Gastroesophageal sphincter (tissue), 4 donors: Measurements from ENCODE around the gene CNKSR3. TPM values are rescaled to one million over a fixed set of nuclear protein-coding genes. Genes with fewer than 3 reads are reported as not detected.
"Not testable (repeated sequence)": the region's sequence is repeated elsewhere in the genome, so short reads cannot be mapped to it uniquely, and the experiment has no call there.

Experiments used
- ATAC-seq: fragments of 150-250 bp; one replicate; pipeline ENCODE4 v1.9.1; 2016; ENCODE audit warnings: mild to moderate bottlenecking, moderate library complexity
- H3K27ac ChIP-seq, 4 donors: fragments of 200-600 bp; sonication (generic) in 3 of 4; 1 replicate in 3 of 4; 2 replicates in 1 of 4; pipeline ENCODE4 v1.5.1; 2016 to 2019
- H3K27me3 ChIP-seq: fragments of 200-600 bp; sonication (generic); one replicate; pipeline ENCODE4 v1.5.1; 2019
- H3K36me3 ChIP-seq, 2 donors: fragments of 200-600 bp; sonication (generic); one replicate each; pipeline ENCODE4 v1.5.1; 2019; ENCODE audit warnings: control low read depth in 1 of 2
- H3K4me1 ChIP-seq, 3 donors: fragments of 200-600 bp; sonication (generic); 1 replicate in 2 of 3; 2 replicates in 1 of 3; pipeline ENCODE4 v1.5.1; 2016 to 2019; ENCODE audit warnings: control low read depth in 2 of 3
- H3K4me3 ChIP-seq, 2 donors: fragments of 200-600 bp; sonication (generic); one replicate each; pipeline ENCODE4 v1.5.1; 2019; ENCODE audit warnings: mild to moderate bottlenecking in 1 of 2, moderate library complexity in 1 of 2
- H3K9me3 ChIP-seq, 3 donors: fragments of 200-600 bp; sonication (generic); one replicate each; pipeline ENCODE4 v1.5.1; 2017 to 2019; ENCODE audit warnings: control low read depth in 2 of 3
- CTCF ChIP-seq, 4 experiments: fragments of 200-600 bp in 2 of 4; fragments of 450-650 bp in 2 of 4; sonication (generic) in 1 of 4; IDR thresholded peaks; one replicate each; pipeline ENCODE4 v1.5.1; 2017 to 2019; ENCODE audit warnings: antibody characterized with exemption in 4 of 4, mild to moderate bottlenecking in 2 of 4, moderate library complexity in 2 of 4
- EP300 ChIP-seq: sonication (generic); formaldehyde crosslinking; IDR thresholded peaks from one replicate; pipeline ENCODE4 v1.6.1; 2017; ENCODE audit warnings: antibody characterized with exemption, mild to moderate bottlenecking
- POLR2A ChIP-seq, 2 donors: fragments of 450-650 bp; IDR thresholded peaks; one replicate each; pipeline ENCODE4 v1.6.1; 2017; ENCODE audit warnings: antibody characterized with exemption in 2 of 2, mild to moderate bottlenecking in 2 of 2, moderate library complexity in 1 of 2
- POLR2AphosphoS5 ChIP-seq: sonication (generic); formaldehyde crosslinking; IDR thresholded peaks from one replicate; pipeline ENCODE4 v1.6.1; 2017; ENCODE audit warnings: antibody characterized with exemption
- WGBS, 2 donors: methylation state at CpG; one replicate each; pipeline ENCODE4 v1.1.5; 2018; ENCODE audit warnings: low coverage in 1 of 2; 5-methylcytosine and 5-hydroxymethylcytosine counted together
- total RNA-seq, 4 donors: library from RNA; depleted of rRNA; stranded (reverse); fragments of >200 nt; gene quantifications; one replicate each; pipeline ENCODE4 v1.1.0, GENCODE V29; 2016

The CNKSR3 gene
- total RNA-seq, 4 donors from 2014 or later = 12.9 to 28.9 (median 16.0) TPM

- no peak for ATAC-seq
- Histone ChIP-seq H3K4me1 (no peaks in the 10 kb centered on the region), H3K4me3 (no peak overlapping the region), H3K27ac (no peak overlapping the region), H3K9me3 (no peaks in the 10 kb centered on the region), H3K27me3 (no peaks in the 10 kb centered on the region), H3K36me3 (no peaks in the 10 kb centered on the region)
- 76% methylated on average over 6 of the region's 7 CpGs; no CpG with 5 or more reads in 1 of the 2 donors for WGBS, 2 donors
- no peak for TF ChIP-seq POLR2A (IDR thresholded peaks at IDR 0.05)
- no peak for TF ChIP-seq CTCF (IDR thresholded peaks at IDR 0.05)
- no peak for TF ChIP-seq POLR2AphosphoS5
- no peak for TF ChIP-seq EP300
Observed at GRCh38 chr6:154521412-154521811, 10.9 kb upstream of the CNKSR3 start.

GRCh38 chr6:154520280-154520679 is 9.8 kb upstream of the CNKSR3 start:
- Histone ChIP-seq H3K9me3 (no peaks in the 10 kb centered on the region), H3K4me1 (no peaks in the 10 kb centered on the region), H3K27ac (no peak overlapping the region), H3K36me3 (no peaks in the 10 kb centered on the region), H3K27me3 (no peaks in the 10 kb centered on the region), H3K4me3 (no peak overlapping the region)
- 55 to 74% methylated on average over 3 to 5 of the region's 5 CpGs for WGBS, 2 donors
- no peak for ATAC-seq
- TF ChIP-seq CTCF (IDR thresholded peaks at IDR 0.05) = no peak

- H3K36me3 ChIP-seq = no peaks in the 10 kb centered on the region
- ATAC-seq = no peak
- no peak overlapping the region for H3K27ac ChIP-seq
- H3K27me3 ChIP-seq = no peaks in the 10 kb centered on the region
- no peaks in the 10 kb centered on the region for H3K9me3 ChIP-seq
- 83 to 91% methylated on average over 4 of the region's 6 CpGs for WGBS, 2 donors
- no peak overlapping the region for H3K4me3 ChIP-seq
- TF ChIP-seq POLR2A (IDR thresholded peaks at IDR 0.05) = no peak
- no peak for TF ChIP-seq EP300
- no peak for TF ChIP-seq CTCF (IDR thresholded peaks at IDR 0.05)
- TF ChIP-seq POLR2AphosphoS5 = no peak
- H3K4me1 ChIP-seq = no peaks in the 10 kb centered on the region
Observed at GRCh38 chr6:154518396-154518795, 7.9 kb upstream of the CNKSR3 start.

GRCh38 chr6:154516276-154516675 is 5.8 kb upstream of the CNKSR3 start:
- peak overlapping the region in 2 of 4 donors; percentile 13 to 40 for H3K27ac ChIP-seq
- H3K27me3 ChIP-seq = no peaks in the 10 kb centered on the region
- H3K4me1 ChIP-seq = peaks cover 0 to 9% (median 3%) of the 10 kb centered on the region in 3 donors
- peak overlapping the region in 1 of 2 donors; percentile 26 for H3K4me3 ChIP-seq
- TF ChIP-seq POLR2AphosphoS5 (no peak), EP300 (no peak), POLR2A (IDR thresholded peaks at IDR 0.05) (no peak), CTCF (IDR thresholded peaks at IDR 0.05) (no peak)
- no peak for ATAC-seq
- WGBS, 2 donors = 85 to 100% methylated on average over 1 to 4 of the region's 5 CpGs
- no peaks in the 10 kb centered on the region for H3K9me3 ChIP-seq
- H3K36me3 ChIP-seq = no peaks in the 10 kb centered on the region

- H3K9me3 ChIP-seq = no peaks in the 10 kb centered on the region
- no peaks in the 10 kb centered on the region for H3K36me3 ChIP-seq
- peak; percentile 23 for ATAC-seq
- peak; percentile 12 for TF ChIP-seq POLR2AphosphoS5
- TF ChIP-seq POLR2A (IDR thresholded peaks at IDR 0.05) = no peak
- H3K27me3 ChIP-seq = no peaks in the 10 kb centered on the region
- peak overlapping the region in 2 of 4 donors; percentile 13 to 40 for H3K27ac ChIP-seq
- peak overlapping the region in 1 of 2 donors; percentile 26 for H3K4me3 ChIP-seq
- 35 to 55% methylated on average over 7 of the region's 7 CpGs for WGBS, 2 donors
- H3K4me1 ChIP-seq = peaks cover 0 to 13% (median 3%) of the 10 kb centered on the region in 3 donors
Observed at GRCh38 chr6:154515826-154516225, 5.3 kb upstream of the CNKSR3 start.

GRCh38 chr6:154515076-154515475 is 4.6 kb upstream of the CNKSR3 start:
- WGBS, 2 donors = 91 to 100% methylated on average over 3 of the region's 3 CpGs
- ATAC-seq, H3K9me3 ChIP-seq, H3K27ac ChIP-seq, H3K36me3 ChIP-seq, H3K27me3 ChIP-seq, H3K4me3 ChIP-seq: not testable (repeated sequence)
- peaks cover 0 to 13% (median 3%) of the 10 kb centered on the region in 3 donors for H3K4me1 ChIP-seq
